Lower leg skin (tissue), 4 donors: ENCODE measurements around the gene WNK2. TPM values are rescaled to one million over a fixed set of nuclear protein-coding genes. Genes with fewer than 3 reads are reported as not detected.

Source experiments
- DNase-seq, 2 donors: peaks; one replicate each; pipeline ENCODE4 v3.0.0-alpha.2; 2019; ENCODE audit warnings: low spot score in 2 of 2
- H3K4me3 ChIP-seq: fragments of 200-600 bp; sonication (generic); 2 replicates; pipeline ENCODE4 v1.5.1; 2017; ENCODE audit warnings: mild to moderate bottlenecking, low read depth; ENCODE audit not compliant: poor library complexity, severe bottlenecking
- POLR2A ChIP-seq, 2 donors: fragments of 450-650 bp; IDR thresholded peaks; one replicate each; pipeline ENCODE4 v1.6.1; 2016 to 2017; ENCODE audit warnings: antibody characterized with exemption in 2 of 2, mild to moderate bottlenecking in 1 of 2, moderate library complexity in 1 of 2
- WGBS, 2 donors: methylation state at CpG; one replicate each; pipeline ENCODE4 v1.1.5; 2018; 5-methylcytosine and 5-hydroxymethylcytosine counted together
- intact Hi-C: fragments of 100-400 bp; cut with DNase I; formaldehyde crosslinking; loops from one replicate; pipeline ENCODE4 v1.15.0; 2023; ENCODE audit warnings: low total_unique reads
- total RNA-seq, 4 donors: library from RNA; depleted of rRNA; stranded (reverse); fragments of >200 nt; gene quantifications; one replicate each; pipeline ENCODE4 v1.1.0, GENCODE V29; 2016
- TF ChIP-seq, protein P1 (sequence below), 3 donors: fragments of 450-650 bp; IDR thresholded peaks; one replicate each; pipeline ENCODE4 v1.5.1; 2016; ENCODE audit warnings: antibody characterized with exemption in 3 of 3, mild to moderate bottlenecking in 3 of 3, moderate library complexity in 2 of 3

Gene WNK2
- total RNA-seq, 4 donors from 2014 or later = 35.3 to 53.6 (median 42.6) TPM

GRCh38 chr9:93228030-93228429 is 44.1 kb downstream of the WNK2 start:
- DNase-seq = no peak
- H3K4me3 ChIP-seq = no peak overlapping the region
- 89 to 96% methylated on average over 7 of the region's 7 CpGs for WGBS, 2 donors
- intact Hi-C loops = no loop called here
- TF ChIP-seq, protein P1, sequence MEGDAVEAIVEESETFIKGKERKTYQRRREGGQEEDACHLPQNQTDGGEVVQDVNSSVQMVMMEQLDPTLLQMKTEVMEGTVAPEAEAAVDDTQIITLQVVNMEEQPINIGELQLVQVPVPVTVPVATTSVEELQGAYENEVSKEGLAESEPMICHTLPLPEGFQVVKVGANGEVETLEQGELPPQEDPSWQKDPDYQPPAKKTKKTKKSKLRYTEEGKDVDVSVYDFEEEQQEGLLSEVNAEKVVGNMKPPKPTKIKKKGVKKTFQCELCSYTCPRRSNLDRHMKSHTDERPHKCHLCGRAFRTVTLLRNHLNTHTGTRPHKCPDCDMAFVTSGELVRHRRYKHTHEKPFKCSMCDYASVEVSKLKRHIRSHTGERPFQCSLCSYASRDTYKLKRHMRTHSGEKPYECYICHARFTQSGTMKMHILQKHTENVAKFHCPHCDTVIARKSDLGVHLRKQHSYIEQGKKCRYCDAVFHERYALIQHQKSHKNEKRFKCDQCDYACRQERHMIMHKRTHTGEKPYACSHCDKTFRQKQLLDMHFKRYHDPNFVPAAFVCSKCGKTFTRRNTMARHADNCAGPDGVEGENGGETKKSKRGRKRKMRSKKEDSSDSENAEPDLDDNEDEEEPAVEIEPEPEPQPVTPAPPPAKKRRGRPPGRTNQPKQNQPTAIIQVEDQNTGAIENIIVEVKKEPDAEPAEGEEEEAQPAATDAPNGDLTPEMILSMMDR (IDR thresholded peaks at IDR 0.05) = no peak
- TF ChIP-seq POLR2A (IDR thresholded peaks at IDR 0.05) = no peak

DNA sequence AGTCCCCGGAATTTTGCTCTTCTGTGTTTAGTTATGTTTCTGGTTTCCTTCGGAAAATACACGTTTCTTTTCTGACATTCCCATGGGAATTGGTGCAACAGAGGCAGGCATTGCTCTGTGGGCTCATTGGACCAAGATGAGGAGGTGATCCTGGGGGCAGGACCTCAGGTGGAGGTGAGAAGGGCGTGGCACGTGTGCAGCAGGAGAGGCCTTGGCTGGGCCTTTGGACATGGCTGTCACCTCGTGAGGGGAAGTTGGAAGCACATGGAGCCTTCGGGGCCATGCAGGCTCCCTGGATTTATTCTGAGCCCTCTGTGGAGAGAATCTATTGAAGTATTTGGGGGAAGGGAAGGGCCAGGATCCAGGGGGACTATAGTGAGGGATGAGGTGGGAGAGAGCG is 44.5 kb downstream of the WNK2 start:
- intact Hi-C loops = no loop called here
- H3K4me3 ChIP-seq = no peak overlapping the region
- TF ChIP-seq, protein P1 (IDR thresholded peaks at IDR 0.05) = no peak
- no peak for TF ChIP-seq POLR2A (IDR thresholded peaks at IDR 0.05)
- DNase-seq = no peak
- WGBS, 2 donors = 78 to 84% methylated on average over 8 of the region's 8 CpGs

- DNase-seq = no peak
- intact Hi-C loops = no loop called here
- 93 to 95% methylated on average over 14 of the region's 14 CpGs for WGBS, 2 donors
- TF ChIP-seq, protein P1 (IDR thresholded peaks at IDR 0.05) = no peak
- no peak for TF ChIP-seq POLR2A (IDR thresholded peaks at IDR 0.05)
- H3K4me3 ChIP-seq = no peak overlapping the region
Observed at GRCh38 chr9:93229636-93230035, 45.7 kb downstream of the WNK2 start.

DNA sequence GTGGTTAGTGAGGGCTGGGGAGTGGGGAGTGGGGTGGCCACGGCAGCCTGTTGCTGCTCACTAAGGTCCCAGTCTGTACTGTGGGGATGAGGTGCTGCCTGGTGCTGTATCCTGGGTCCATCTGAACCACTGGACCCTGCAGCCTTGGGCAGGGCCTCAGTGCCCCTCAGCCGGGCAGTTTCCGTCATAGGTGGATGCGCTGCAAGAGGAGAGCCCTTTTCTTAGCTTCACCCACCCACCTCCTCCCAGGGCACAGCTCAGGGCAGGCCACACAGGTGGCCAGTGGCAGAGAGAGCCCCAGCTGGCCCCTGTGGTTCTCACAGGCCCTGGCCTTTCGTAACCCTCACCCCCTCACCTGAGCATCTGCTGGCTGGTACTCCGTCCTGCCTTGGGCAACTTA is 46.2 kb downstream of the WNK2 start:
- H3K4me3 ChIP-seq = no peak overlapping the region
- TF ChIP-seq, protein P1 (IDR thresholded peaks at IDR 0.05) = no peak
- TF ChIP-seq POLR2A (IDR thresholded peaks at IDR 0.05) = no peak
- DNase-seq = no peak
- 83 to 95% methylated on average over 6 of the region's 6 CpGs for WGBS, 2 donors
- intact Hi-C loops = no loop called here

DNA sequence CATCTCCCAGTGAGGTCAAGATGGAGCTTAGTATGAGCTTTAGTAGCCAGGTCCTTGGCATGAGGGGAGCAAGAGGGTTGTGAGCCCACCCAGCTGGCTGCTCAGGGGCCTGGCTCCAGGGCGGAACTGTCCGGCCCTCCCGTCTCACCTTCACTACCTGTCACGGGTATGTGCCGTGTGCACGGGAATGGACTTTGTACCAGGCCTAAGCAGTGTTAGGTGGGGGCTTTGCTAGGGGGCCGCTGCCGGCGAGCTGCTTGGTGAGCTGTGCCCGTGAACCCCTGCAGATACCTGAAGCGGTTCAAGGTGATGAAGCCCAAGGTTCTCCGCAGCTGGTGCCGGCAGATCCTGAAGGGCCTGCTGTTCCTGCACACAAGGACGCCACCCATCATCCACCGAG is 46.7 kb downstream of the WNK2 start:
- DNase-seq = no peak

More for the DNA sequence above, 46.7 kb downstream of the WNK2 start:
- intact Hi-C loops = no loop called here
- WGBS, 2 donors = 94 to 99% methylated on average over 14 to 15 of the region's 15 CpGs
- TF ChIP-seq, protein P1 (IDR thresholded peaks at IDR 0.05) = no peak
- no peak for TF ChIP-seq POLR2A (IDR thresholded peaks at IDR 0.05)
- no peak overlapping the region for H3K4me3 ChIP-seq
